ENCODE results near the gene ARHGEF11. TPM values are rescaled to one million over a fixed set of nuclear protein-coding genes. Genes with fewer than 3 reads are reported as not detected.

Gene ARHGEF11
- total and polyA plus RNA-seq, 9 of the 15 experiments (the other 6 are each of a cell fraction or from before 2014, with no cell fraction given): 0.14 to 15.5 (median 9.0) TPM

- intact Hi-C loops (cut with micrococcal nuclease): no loop called here
- no peaks in the 10 kb centered on the region for H3K27me3 ChIP-seq (ENCODE audit: control insufficient read depth in 2 of 2, insufficient read depth in 2 of 2, low read length in 2 of 2)
- ChIA-PET POLR2A (interaction anchor here (1.1 kb wide), 1 partner anchor 116 kb away, joined by 3 read pairs; no protein-coding TSS in a partner anchor), CTCF (ENCODE audit: low intra/inter-chr PET ratio) (interaction anchor here (0.6 kb wide), 1 partner anchor 198 kb away, joined by 3 read pairs; no protein-coding TSS in a partner anchor)
- DNase-seq (ENCODE audit: extremely low read depth in 1 of 4, low spot score in 3 of 4) (no peak), ATAC-seq (no peak), FAIRE-seq (no peak)
- in situ Hi-C loops (cut with MboI): no loop called here
- no peaks in the 10 kb centered on the region for H3K9me3 ChIP-seq (replicated peaks; ENCODE audit: control insufficient read depth, insufficient read depth, low read depth, low read length)
- BruUV-seq (replicated peaks): no TSS peak
- 10% methylated on average over 4 of the region's 6 CpGs for WGBS (ENCODE audit: insufficient coverage, low coverage, missing lambda C conversion rate)
- H3K4me1 ChIP-seq (replicated peaks in 1 of 2; ENCODE audit: control insufficient read depth in 2 of 2, insufficient read depth in 2 of 2, low read length in 2 of 2): peaks cover 15% of the 10 kb centered on the region in 2 experiments; a peak in 4 of 5 replicates
- H4K20me1 ChIP-seq (replicated peaks; ENCODE audit: control insufficient read depth, insufficient read depth, low read length): no peaks in the 10 kb centered on the region
- H3K9me1 ChIP-seq (ENCODE audit: control insufficient read depth, insufficient read depth, low read length): no peaks in the 10 kb centered on the region
- H2AFZ ChIP-seq (ENCODE audit: low read depth, low read length): no peak overlapping the region
- H3K36me3 ChIP-seq (ENCODE audit: control insufficient read depth, insufficient read depth, low read length): no peaks in the 10 kb centered on the region
- H3K27ac ChIP-seq (ENCODE audit: extremely low read depth, low read depth, low read length): no peak overlapping the region
- H3K4me2 ChIP-seq (ENCODE audit: insufficient read depth, low read length): no peak overlapping the region
- H3K79me2 ChIP-seq (ENCODE audit: control insufficient read depth, insufficient read depth, low read length): no peaks in the 10 kb centered on the region
- no peak overlapping the region for H3K4me3 ChIP-seq
- no peak overlapping the region; a peak in 1 of 4 replicates for H3K9ac ChIP-seq (ENCODE audit: insufficient read depth in 1 of 2, low read depth in 2 of 2, low read length in 2 of 2)
- TF ChIP-seq JUNB (CRISPR knock-in tag; conservative IDR thresholded peaks at IDR 0.05) (no peak), MXI1 (IDR thresholded peaks at IDR 0.05; ENCODE audit: low read depth, low read length) (no peak), ZSCAN32 (CRISPR knock-in tag; IDR thresholded peaks at IDR 0.05) (no peak)
Observed at GRCh38 chr1:156887734-156888133, 157.8 kb downstream of the ARHGEF11 start.

- ATAC-seq: no peak
- in situ Hi-C loops (cut with MboI): no loop called here
- no peak for FAIRE-seq
- TF ChIP-seq CBFA2T2 (conservative IDR thresholded peaks at IDR 0.05) (no peak), ZNF592 (IDR thresholded peaks at IDR 0.05) (no peak), ZBTB8A (IDR thresholded peaks at IDR 0.05; ENCODE audit: partially characterized antibody) (no peak), ZC3H4 (CRISPR knock-in tag; IDR thresholded peaks at IDR 0.05; ENCODE audit: borderline replicate concordance) (no peak), ZNF511 (CRISPR knock-in tag; IDR thresholded peaks at IDR 0.05) (no peak), DDX20 (tag; IDR thresholded peaks at IDR 0.05; ENCODE audit: low read depth) (no peak), CBX1 (IDR thresholded peaks at IDR 0.05; ENCODE audit: low read depth) (no peak), HLTF (IDR thresholded peaks at IDR 0.05) (no peak), ZNF707 (CRISPR knock-in tag; conservative IDR thresholded peaks at IDR 0.05) (no peak), POLR2G (IDR thresholded peaks at IDR 0.05; ENCODE audit: low read depth, low read length) (no peak)
Observed at GRCh38 chr1:156887317-156887716, 158.2 kb downstream of the ARHGEF11 start.

More at GRCh38 chr1:156887317-156887716, 158.2 kb downstream of the ARHGEF11 start:
- DNase-seq (ENCODE audit: extremely low read depth in 1 of 4, low spot score in 3 of 4): no peak
- Histone ChIP-seq H3K4me3 (no peak overlapping the region), H3K9me3 (replicated peaks; ENCODE audit: control insufficient read depth, insufficient read depth, low read depth, low read length) (no peaks in the 10 kb centered on the region), H2AFZ (ENCODE audit: low read depth, low read length) (no peak overlapping the region), H3K79me2 (ENCODE audit: control insufficient read depth, insufficient read depth, low read length) (no peaks in the 10 kb centered on the region), H3K27ac (ENCODE audit: extremely low read depth, low read depth, low read length) (no peak overlapping the region), H3K9ac (ENCODE audit: insufficient read depth in 1 of 2, low read depth in 2 of 2, low read length in 2 of 2) (no peak overlapping the region; a peak in 1 of 4 replicates), H4K20me1 (replicated peaks; ENCODE audit: control insufficient read depth, insufficient read depth, low read length) (no peaks in the 10 kb centered on the region), H3K27me3 (ENCODE audit: control insufficient read depth in 2 of 2, insufficient read depth in 2 of 2, low read length in 2 of 2) (no peaks in the 10 kb centered on the region), H3K4me2 (ENCODE audit: insufficient read depth, low read length) (no peak overlapping the region), H3K36me3 (ENCODE audit: control insufficient read depth, insufficient read depth, low read length) (no peaks in the 10 kb centered on the region), H3K4me1 (replicated peaks in 1 of 2; ENCODE audit: control insufficient read depth in 2 of 2, insufficient read depth in 2 of 2, low read length in 2 of 2) (peaks cover 15 to 19% of the 10 kb centered on the region in 2 experiments; a peak in 4 of 5 replicates), H3K9me1 (ENCODE audit: control insufficient read depth, insufficient read depth, low read length) (no peaks in the 10 kb centered on the region)
- POLR2A ChIA-PET: interaction anchor here (1.1 kb wide), 2 partner anchors 13 to 115 kb away, joined by 3 to 6 read pairs; no protein-coding TSS in a partner anchor
- CTCF ChIA-PET (ENCODE audit: low intra/inter-chr PET ratio): interaction anchor here (0.6 kb wide), 1 partner anchor 198 kb away, joined by 3 read pairs; no protein-coding TSS in a partner anchor
- intact Hi-C loops (cut with micrococcal nuclease): no loop called here
- 50% methylated on average over 1 of the region's 3 CpGs for WGBS (ENCODE audit: insufficient coverage, low coverage, missing lambda C conversion rate)
- no TSS peak for BruUV-seq (replicated peaks)

Measured in K562 (cell line).